ENCODE measurements around the gene PCDHGA4.

GRCh38 chr5:141345327-141345726 lies 9.5 kb upstream of the PCDHGA4 start:
- no peak for TF ChIP-seq EP300 (IDR thresholded peaks at IDR 0.05; ENCODE audit: borderline replicate concordance)
- TF ChIP-seq CREB1 (IDR thresholded peaks at IDR 0.05; ENCODE audit: low read depth), result no peak
- no peak for TF ChIP-seq REST (IDR thresholded peaks at IDR 0.05; ENCODE audit: low read depth)
- no peak for TF ChIP-seq CEBPB (IDR thresholded peaks at IDR 0.05)
- TF ChIP-seq NFIC (IDR thresholded peaks at IDR 0.05), result no peak
- no peak for TF ChIP-seq TAF1 (IDR thresholded peaks at IDR 0.05; ENCODE audit: low read depth)
- TF ChIP-seq FOXM1 (IDR thresholded peaks at IDR 0.05; ENCODE audit: borderline replicate concordance, low read depth), result no peak
- no peak for TF ChIP-seq RAD21 (IDR thresholded peaks at IDR 0.05; ENCODE audit: low read depth)
- TF ChIP-seq YY1 (IDR thresholded peaks at IDR 0.05; ENCODE audit: low read depth), result no peak
- no peak for TF ChIP-seq TEAD4 (IDR thresholded peaks at IDR 0.05)
- no peak for TF ChIP-seq EGR1 (IDR thresholded peaks at IDR 0.05)
- TF ChIP-seq, protein P1, sequence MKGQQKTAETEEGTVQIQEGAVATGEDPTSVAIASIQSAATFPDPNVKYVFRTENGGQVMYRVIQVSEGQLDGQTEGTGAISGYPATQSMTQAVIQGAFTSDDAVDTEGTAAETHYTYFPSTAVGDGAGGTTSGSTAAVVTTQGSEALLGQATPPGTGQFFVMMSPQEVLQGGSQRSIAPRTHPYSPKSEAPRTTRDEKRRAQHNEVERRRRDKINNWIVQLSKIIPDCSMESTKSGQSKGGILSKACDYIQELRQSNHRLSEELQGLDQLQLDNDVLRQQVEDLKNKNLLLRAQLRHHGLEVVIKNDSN (IDR thresholded peaks at IDR 0.05), result no peak
- TF ChIP-seq ZBTB7A (IDR thresholded peaks at IDR 0.05; ENCODE audit: low read depth), result no peak
- TF ChIP-seq, protein P2, sequence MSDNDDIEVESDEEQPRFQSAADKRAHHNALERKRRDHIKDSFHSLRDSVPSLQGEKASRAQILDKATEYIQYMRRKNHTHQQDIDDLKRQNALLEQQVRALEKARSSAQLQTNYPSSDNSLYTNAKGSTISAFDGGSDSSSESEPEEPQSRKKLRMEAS (IDR thresholded peaks at IDR 0.05), result no peak

Data from Ishikawa (cell line).